CD4-positive, alpha-beta T cell treated with Interferon gamma for 1 hour (primary cell): ENCODE measurements around the gene SCMH1.

ENCODE experiments used
- DNase-seq: peaks from one replicate; pipeline ENCODE4 v3.0.0-alpha.2; 2020

SCMH1 gene

GRCh38 chr1:41021526-41022308 lies 220.4 kb downstream of the SCMH1 start, which contains the start of gene SLFNL1:
SLFNL1 (minus strand) TSS chr1:41021725; CDS start chr1:41020660, 1,065 bp downstream.
- DNase-seq, result no peak

GRCh38 chr1:41020654-41021053 lies 221.5 kb downstream of the SCMH1 start:
- DNase-seq, result no peak

- no peak for DNase-seq
Observed at GRCh38 chr1:41020109-41020576, 222.0 kb downstream of the SCMH1 start.

- DNase-seq, result no peak
Observed at GRCh38 chr1:41019353-41019745, 222.8 kb downstream of the SCMH1 start.

- no peak for DNase-seq
Observed at GRCh38 chr1:41018018-41018410, 224.1 kb downstream of the SCMH1 start.

- no peak for DNase-seq
Observed at GRCh38 chr1:41017141-41018017, 224.7 kb downstream of the SCMH1 start.

GRCh38 chr1:41015897-41016470 lies 226.1 kb downstream of the SCMH1 start:
- DNase-seq, result no peak

GRCh38 chr1:41015281-41015896 lies 226.7 kb downstream of the SCMH1 start:
- no peak for DNase-seq

GRCh38 chr1:41014871-41015270 lies 227.2 kb downstream of the SCMH1 start:
- DNase-seq, result no peak

GRCh38 chr1:41013796-41014195 lies 228.3 kb downstream of the SCMH1 start:
- DNase-seq, result no peak

GRCh38 chr1:41013024-41013423 lies 229.1 kb downstream of the SCMH1 start:
- DNase-seq, result no peak

- DNase-seq, result no peak
Observed at GRCh38 chr1:41010345-41010744, 231.8 kb downstream of the SCMH1 start.

GRCh38 chr1:41009466-41009865 lies 232.6 kb downstream of the SCMH1 start:
- no peak for DNase-seq

- no peak for DNase-seq
Observed at GRCh38 chr1:41006942-41007865, 234.9 kb downstream of the SCMH1 start.

GRCh38 chr1:41005876-41006275 lies 236.2 kb downstream of the SCMH1 start:
- DNase-seq, result no peak

GRCh38 chr1:41003640-41004220 lies 238.4 kb downstream of the SCMH1 start:
- peak; percentile 83 for DNase-seq

- DNase-seq, result no peak
Observed at GRCh38 chr1:41003127-41003639, 238.9 kb downstream of the SCMH1 start.

GRCh38 chr1:40998668-40999067 lies 243.4 kb downstream of the SCMH1 start:
- DNase-seq, result no peak

GRCh38 chr1:40997096-40997495 lies 245.0 kb downstream of the SCMH1 start:
- DNase-seq, result no peak

GRCh38 chr1:40989066-40989465 lies 253.0 kb downstream of the SCMH1 start:
- DNase-seq, result no peak

- DNase-seq, result no peak
Observed at GRCh38 chr1:40988280-40988679, 253.8 kb downstream of the SCMH1 start.
